PC-3 (cell line): Measurements from ENCODE around the gene PIGL.

Source experiments
- CTCF ChIP-seq: fragments of 300-600 bp; sonication (generic); conservative IDR thresholded peaks from 2 replicates; pipeline ENCODE4 v1.5.1; 2017; ENCODE audit warnings: antibody characterized with exemption, low read depth, mild to moderate bottlenecking, low read length
- EZH2 ChIP-seq: fragments of 300-600 bp; sonication (generic); IDR thresholded peaks from one replicate; pipeline ENCODE4 v1.6.1; 2017; ENCODE audit warnings: antibody characterized with exemption, mild to moderate bottlenecking, low read length; ENCODE audit not compliant: unreplicated experiment

GRCh38 chr17:16222406-16222805 is 5.4 kb downstream of the PIGL start:
- TF ChIP-seq CTCF (no peak), EZH2 (no peak)
